ENCODE results near the gene KIF26B.

DNA sequence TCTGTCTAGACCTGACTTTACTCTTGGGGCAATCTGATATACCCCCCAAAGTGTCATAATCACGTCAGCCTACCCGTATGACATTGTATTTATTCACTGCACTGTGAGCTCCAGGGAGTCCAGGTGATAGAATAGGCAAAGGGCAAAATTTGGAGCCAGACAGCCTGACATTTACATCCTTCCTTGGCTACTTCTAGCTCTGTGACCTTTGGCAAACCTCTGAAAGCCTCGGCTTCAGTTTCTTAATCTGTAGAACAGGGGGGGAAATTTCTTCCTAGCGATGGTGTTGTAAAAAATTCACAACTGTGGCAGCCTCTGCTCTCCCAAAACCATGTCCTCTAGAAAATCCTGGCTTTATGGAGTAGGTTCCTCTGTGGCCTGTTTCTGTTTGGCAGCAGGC is 240.9 kb downstream of the KIF26B start:
- TF ChIP-seq EZH2phosphoT487 (IDR thresholded peaks at IDR 0.05; ENCODE audit: insufficient read depth, low read depth): no peak
- no peak for TF ChIP-seq EZH2 (IDR thresholded peaks at IDR 0.05; ENCODE audit: insufficient read depth, poor library complexity, severe bottlenecking)

All from GM23248 (cell line).